Skeletal muscle tissue (tissue), 4 donors: ENCODE results near the gene CTNNBIP1. TPM values are rescaled to one million over a fixed set of nuclear protein-coding genes. Genes with fewer than 3 reads are reported as not detected.

Experiments used
- H3K27ac ChIP-seq: one replicate; pipeline ENCODE4 v1.7.0; 2013; ENCODE audit warnings: mild to moderate bottlenecking, low read depth, low read length, inconsistent platforms
- H3K27me3 ChIP-seq, 3 donors: one replicate each; pipeline ENCODE4 v1.7.0; 2013; ENCODE audit warnings: low read length in 3 of 3; ENCODE audit not compliant: control insufficient read depth in 3 of 3, insufficient read depth in 3 of 3
- H3K36me3 ChIP-seq, 3 donors: one replicate each; pipeline ENCODE4 v1.7.0; 2013; ENCODE audit warnings: low read length in 3 of 3; ENCODE audit not compliant: control insufficient read depth in 3 of 3, insufficient read depth in 3 of 3
- H3K4me1 ChIP-seq, 3 donors: one replicate each; pipeline ENCODE4 v1.7.0; 2013; ENCODE audit warnings: low read length in 3 of 3, mild to moderate bottlenecking in 3 of 3; ENCODE audit not compliant: control insufficient read depth in 3 of 3, insufficient read depth in 3 of 3
- H3K4me3 ChIP-seq, 3 donors: one replicate each; pipeline ENCODE4 v1.7.0; 2013; ENCODE audit warnings: low read length in 3 of 3
- H3K9ac ChIP-seq, 3 donors: one replicate each; pipeline ENCODE4 v1.7.0; 2013; ENCODE audit warnings: low read length in 3 of 3, mild to moderate bottlenecking in 3 of 3, moderate library complexity in 2 of 3, low read depth in 1 of 3
- H3K9me3 ChIP-seq, 3 donors: one replicate each; pipeline ENCODE4 v1.7.0; 2013; ENCODE audit warnings: low read length in 3 of 3; ENCODE audit not compliant: control insufficient read depth in 3 of 3
- total RNA-seq: library from RNA; depleted of rRNA; stranded (reverse); fragments of >200 nt; gene quantifications from one replicate; pipeline ENCODE4 v1.2.3, GENCODE V29; 2014
- donor health status: Osteomylitis.

Gene CTNNBIP1, protein sequence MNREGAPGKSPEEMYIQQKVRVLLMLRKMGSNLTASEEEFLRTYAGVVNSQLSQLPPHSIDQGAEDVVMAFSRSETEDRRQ
- total RNA-seq: 32.4 TPM

GRCh38 chr1:9910076-9910422 is at the start of gene CTNNBIP1:
Gene CTNNBIP1 (minus strand): TSS chr1:9910269. CDS start chr1:9872064, 38,205 bp downstream.
- Histone ChIP-seq H3K4me3 (peak within 1 kb of the TSS; percentile 81 to 93 (median 83)), H3K4me1 (peaks cover 18 to 30% (median 21%) of the 10 kb centered on the region in 3 donors), H3K36me3 (no peaks in the 10 kb centered on the region), H3K27ac (peak within 1 kb of the TSS; percentile 89), H3K9me3 (no peaks in the 10 kb centered on the region), H3K27me3 (no peaks in the 10 kb centered on the region), H3K9ac (peak within 1 kb of the TSS; percentile 91 to 97 (median 94))

GRCh38 chr1:9957726-9958125 is 47.7 kb upstream of the CTNNBIP1 start:
- no peaks in the 10 kb centered on the region for H3K27me3 ChIP-seq
- H3K9ac ChIP-seq: no peak overlapping the region
- H3K4me1 ChIP-seq: peaks cover 2 to 10% (median 9%) of the 10 kb centered on the region in 3 donors
- H3K9me3 ChIP-seq: no peaks in the 10 kb centered on the region
- H3K27ac ChIP-seq: no peak overlapping the region
- no peak overlapping the region for H3K4me3 ChIP-seq
- peaks cover 0 to 3% (median 2%) of the 10 kb centered on the region in 3 donors for H3K36me3 ChIP-seq

GRCh38 chr1:9946315-9946714 is 36.2 kb upstream of the CTNNBIP1 start:
- Histone ChIP-seq H3K9ac (peak overlapping the region in 1 of 3 donors; percentile 28), H3K27me3 (no peaks in the 10 kb centered on the region), H3K4me1 (peaks cover 12 to 38% (median 18%) of the 10 kb centered on the region in 3 donors), H3K4me3 (no peak overlapping the region), H3K36me3 (peaks cover 9 to 13% (median 12%) of the 10 kb centered on the region in 3 donors), H3K27ac (no peak overlapping the region), H3K9me3 (no peaks in the 10 kb centered on the region)

- H3K9me3 ChIP-seq: no peaks in the 10 kb centered on the region
- peaks cover 12 to 20% (median 12%) of the 10 kb centered on the region in 3 donors for H3K36me3 ChIP-seq
- peak within 1 kb of the TSS; percentile 95 to 97 (median 96) for H3K4me3 ChIP-seq
- no peaks in the 10 kb centered on the region for H3K27me3 ChIP-seq
- peak within 1 kb of the TSS; percentile 95 to 99 (median 98) for H3K9ac ChIP-seq
- H3K4me1 ChIP-seq: peaks cover 8 to 28% (median 11%) of the 10 kb centered on the region in 3 donors
- peak within 1 kb of the TSS; percentile 86 for H3K27ac ChIP-seq
Observed at GRCh38 chr1:9942939-9943788, 33.1 kb upstream of the CTNNBIP1 start, which contains the start of the genes LZIC and NMNAT1. Gene LZIC (minus strand): TSS chr1:9943391. CDS start chr1:9936619, 6,772 bp downstream. Gene NMNAT1 (plus strand): TSS chr1:9943475. CDS start chr1:9972074, 28,599 bp downstream.

DNA sequence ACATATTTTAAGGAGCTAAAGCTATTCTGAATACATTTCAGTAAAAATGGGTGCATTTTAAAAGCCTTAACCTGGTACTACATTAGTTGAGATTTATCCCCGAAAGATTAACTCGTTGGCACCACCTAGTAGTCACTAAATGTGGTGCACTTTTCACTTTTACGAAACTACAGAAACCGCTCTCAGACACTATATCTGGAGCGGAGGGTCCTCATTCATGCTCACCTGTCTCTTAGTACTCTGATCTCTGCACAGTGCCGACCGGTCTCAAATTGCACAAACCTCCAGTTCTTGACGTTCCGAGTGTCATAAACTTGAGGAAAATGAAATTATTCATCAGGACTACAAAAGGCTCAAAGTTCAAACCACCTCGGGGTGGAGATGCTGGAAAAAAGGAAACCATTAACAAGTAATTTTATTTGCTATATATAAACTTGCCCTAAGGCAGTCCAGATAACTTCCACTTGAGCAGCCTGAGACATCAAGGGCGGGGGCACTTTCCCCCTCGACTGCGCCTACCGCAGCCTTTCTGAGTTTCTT is 32.4 kb upstream of the CTNNBIP1 start:
- H3K27me3 ChIP-seq: no peaks in the 10 kb centered on the region
- H3K9ac ChIP-seq: peak overlapping the region; percentile 95 to 99 (median 98)
- peak overlapping the region; percentile 86 for H3K27ac ChIP-seq
- H3K4me3 ChIP-seq: peak overlapping the region; percentile 95 to 97 (median 96)
- H3K36me3 ChIP-seq: peaks cover 7 to 16% (median 8%) of the 10 kb centered on the region in 3 donors
- no peaks in the 10 kb centered on the region for H3K9me3 ChIP-seq
- peaks cover 8 to 28% (median 11%) of the 10 kb centered on the region in 3 donors for H3K4me1 ChIP-seq

GRCh38 chr1:9929431-9930385 is 19.6 kb upstream of the CTNNBIP1 start:
- Histone ChIP-seq H3K9me3 (no peaks in the 10 kb centered on the region), H3K4me3 (no peak overlapping the region), H3K9ac (no peak overlapping the region), H3K4me1 (no peaks in the 10 kb centered on the region), H3K27me3 (no peaks in the 10 kb centered on the region), H3K27ac (no peak overlapping the region), H3K36me3 (peaks cover 5 to 26% (median 23%) of the 10 kb centered on the region in 3 donors)

GRCh38 chr1:9927259-9927658 is 17.2 kb upstream of the CTNNBIP1 start:
- no peak overlapping the region for H3K9ac ChIP-seq
- H3K4me1 ChIP-seq: no peaks in the 10 kb centered on the region
- no peak overlapping the region for H3K4me3 ChIP-seq
- H3K9me3 ChIP-seq: no peaks in the 10 kb centered on the region
- H3K36me3 ChIP-seq: peaks cover 3 to 19% (median 8%) of the 10 kb centered on the region in 3 donors
- H3K27me3 ChIP-seq: no peaks in the 10 kb centered on the region
- H3K27ac ChIP-seq: no peak overlapping the region

DNA sequence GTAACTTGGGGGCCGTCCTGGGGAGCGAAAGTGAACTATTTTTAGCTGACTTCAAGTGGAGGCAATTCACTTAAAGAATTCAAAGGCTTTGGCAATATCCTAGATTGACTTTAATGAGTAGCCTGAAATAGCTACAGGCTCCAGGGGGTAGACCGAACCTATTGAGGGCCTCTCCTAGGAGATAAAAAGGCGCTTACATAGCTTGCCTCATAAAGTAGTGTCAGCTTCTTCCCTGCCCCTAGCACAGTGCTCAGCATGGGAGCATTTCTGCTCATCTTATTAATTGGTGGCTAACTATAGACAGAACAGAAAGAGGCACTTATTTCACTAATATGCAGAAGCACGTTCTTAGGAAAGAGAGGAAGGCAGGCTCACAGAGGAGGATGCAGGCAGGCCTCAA is 12.3 kb upstream of the CTNNBIP1 start:
- no peak overlapping the region for H3K4me3 ChIP-seq
- no peak overlapping the region for H3K27ac ChIP-seq
- no peak overlapping the region for H3K9ac ChIP-seq
- no peaks in the 10 kb centered on the region for H3K27me3 ChIP-seq
- no peaks in the 10 kb centered on the region for H3K9me3 ChIP-seq
- no peaks in the 10 kb centered on the region for H3K4me1 ChIP-seq
- H3K36me3 ChIP-seq: no peaks in the 10 kb centered on the region

DNA sequence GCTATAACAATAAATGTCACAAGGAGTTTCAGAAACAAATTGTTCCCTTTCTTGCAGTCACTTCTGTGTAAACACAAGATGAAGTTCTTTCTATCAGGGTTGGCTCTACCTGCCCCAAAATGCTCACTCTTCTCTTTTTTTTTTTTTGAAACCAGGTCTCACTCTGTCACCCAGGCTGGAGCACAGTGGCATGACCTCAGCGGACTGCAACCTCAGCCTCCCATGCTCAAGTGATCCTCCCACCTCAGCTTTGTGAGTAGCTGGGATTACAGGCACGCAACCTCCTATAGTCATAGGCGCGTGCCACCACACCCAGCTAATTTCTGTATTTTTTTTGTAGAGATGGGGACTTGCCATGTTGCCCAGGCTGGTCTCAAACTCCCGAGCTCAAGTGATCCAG is 10.5 kb upstream of the CTNNBIP1 start:
- Histone ChIP-seq H3K9ac (no peak overlapping the region), H3K9me3 (no peaks in the 10 kb centered on the region), H3K4me3 (no peak overlapping the region), H3K27ac (no peak overlapping the region), H3K36me3 (no peaks in the 10 kb centered on the region), H3K4me1 (no peaks in the 10 kb centered on the region), H3K27me3 (no peaks in the 10 kb centered on the region)
